Calu3 (cell line): ENCODE measurements around the gene ATP10B. TPM values are rescaled to one million over a fixed set of nuclear protein-coding genes. Genes with fewer than 3 reads are reported as not detected.

Source experiments
- BruUV-seq: library from RNA; stranded (reverse); fragments of 400-500 nt; replicated peaks from 2 replicates; lab custom pipeline; 2021; lab: Mats Ljungman, UMichigan
- CTCF ChIA-PET: fragments of 300-600 bp; sonication (Branson Sonifier 250); formaldehyde crosslinking; loops from one replicate; lab custom pipeline; 2022; ENCODE audit warnings: antibody characterized with exemption; lab: Charles Lee
- DNase-seq: peaks from one replicate; pipeline ENCODE4 v3.0.0; 2022
- H3K27ac Mint-ChIP-seq: one replicate; pipeline ENCODE4 v1.8.0; 2022; ENCODE audit warnings: mixed read lengths; ENCODE audit not compliant: unreplicated experiment
- H3K27me3 Mint-ChIP-seq: one replicate; pipeline ENCODE4 v1.8.0; 2022; ENCODE audit warnings: mixed read lengths; ENCODE audit not compliant: unreplicated experiment
- H3K36me3 Mint-ChIP-seq: one replicate; pipeline ENCODE4 v1.8.0; 2022; ENCODE audit warnings: mild to moderate bottlenecking, moderate library complexity, mixed read lengths; ENCODE audit not compliant: insufficient read depth, unreplicated experiment
- H3K4me1 Mint-ChIP-seq: one replicate; pipeline ENCODE4 v1.8.0; 2022; ENCODE audit warnings: mild to moderate bottlenecking, low read depth, mixed read lengths; ENCODE audit not compliant: unreplicated experiment
- H3K4me3 Mint-ChIP-seq: one replicate; pipeline ENCODE4 v1.8.0; 2022; ENCODE audit warnings: mild to moderate bottlenecking, low read depth, moderate library complexity, mixed read lengths; ENCODE audit not compliant: unreplicated experiment
- H3K9me3 Mint-ChIP-seq: one replicate; pipeline ENCODE4 v1.8.0; 2022; ENCODE audit warnings: low read depth, mixed read lengths; ENCODE audit not compliant: unreplicated experiment
- CTCF ChIP-seq: fragments of 200-600 bp; IDR thresholded peaks from one replicate; pipeline ENCODE4 v1.8.0; 2022; ENCODE audit warnings: antibody characterized with exemption; ENCODE audit not compliant: unreplicated experiment
- intact Hi-C: fragments of 100-400 bp; cut with micrococcal nuclease; formaldehyde crosslinking; loops from one replicate; pipeline ENCODE4 v1.10.0; 2022; ENCODE audit not compliant: unreplicated experiment
- total RNA-seq: library from RNA; stranded (reverse); gene quantifications from 2 replicates; pipeline ENCODE4 v1.2.3, GENCODE V29; 2022

ATP10B gene
- total RNA-seq, 1 experiment from 2014 or later, result 1.4 TPM

GRCh38 chr5:160542840-160543239, 309.2 kb downstream of the ATP10B start:
- CTCF ChIA-PET, result interaction anchor here (1.0 kb wide), 1 partner anchor 9 kb away, joined by 4 read pairs; no protein-coding TSS in a partner anchor
- no peak for TF ChIP-seq CTCF
- no TSS peak for BruUV-seq
- Mint-ChIP-seq H3K4me1 (no peaks in the 10 kb centered on the region), H3K27me3 (peaks cover 14% of the 10 kb centered on the region), H3K4me3 (no peak overlapping the region), H3K9me3 (peaks cover 2% of the 10 kb centered on the region), H3K27ac (no peak overlapping the region), H3K36me3 (no peaks in the 10 kb centered on the region)
- intact Hi-C loops, result no loop called here
- DNase-seq, result no peak

GRCh38 chr5:160542281-160542680, 309.7 kb downstream of the ATP10B start:
- Mint-ChIP-seq H3K27ac (no peak overlapping the region), H3K4me3 (no peak overlapping the region), H3K4me1 (no peaks in the 10 kb centered on the region), H3K9me3 (peaks cover 2% of the 10 kb centered on the region), H3K36me3 (no peaks in the 10 kb centered on the region), H3K27me3 (peaks cover 14% of the 10 kb centered on the region)
- BruUV-seq, result no TSS peak
- TF ChIP-seq CTCF, result no peak
- CTCF ChIA-PET, result no interaction called here
- intact Hi-C loops, result no loop called here
- DNase-seq, result no peak

GRCh38 chr5:160539431-160539830, 312.6 kb downstream of the ATP10B start:
- DNase-seq, result no peak
- CTCF ChIA-PET, result interaction anchor here (1.1 kb wide), 1 partner anchor 13 kb away, joined by 3 read pairs; no protein-coding TSS in a partner anchor

GRCh38 chr5:160537940-160538339, 314.1 kb downstream of the ATP10B start:
- CTCF ChIA-PET, result no interaction called here

More at GRCh38 chr5:160539431-160539830, 312.6 kb downstream of the ATP10B start:
- H3K4me1 Mint-ChIP-seq, result peaks cover 6% of the 10 kb centered on the region
- H3K36me3 Mint-ChIP-seq, result no peaks in the 10 kb centered on the region
- no peaks in the 10 kb centered on the region for H3K9me3 Mint-ChIP-seq
- no peak overlapping the region for H3K27ac Mint-ChIP-seq
- H3K27me3 Mint-ChIP-seq, result no peaks in the 10 kb centered on the region
- no TSS peak for BruUV-seq
- no peak for TF ChIP-seq CTCF
- intact Hi-C loops, result no loop called here
- no peak overlapping the region for H3K4me3 Mint-ChIP-seq

More at GRCh38 chr5:160537940-160538339, 314.1 kb downstream of the ATP10B start:
- DNase-seq, result no peak
- intact Hi-C loops, result no loop called here
- no peaks in the 10 kb centered on the region for H3K27me3 Mint-ChIP-seq
- H3K9me3 Mint-ChIP-seq, result no peaks in the 10 kb centered on the region
- no peak overlapping the region for H3K27ac Mint-ChIP-seq
- peaks cover 16% of the 10 kb centered on the region for H3K4me1 Mint-ChIP-seq
- no peaks in the 10 kb centered on the region for H3K36me3 Mint-ChIP-seq
- no TSS peak for BruUV-seq
- H3K4me3 Mint-ChIP-seq, result no peak overlapping the region
- no peak for TF ChIP-seq CTCF
